Measurements from ENCODE around the gene ROBO1. TPM values are rescaled to one million over a fixed set of nuclear protein-coding genes. Genes with fewer than 3 reads are reported as not detected.

ROBO1 gene
- total RNA-seq, 2 donors from 2014 or later: 7.6 to 19.7 TPM

- TF ChIP-seq CTCF (IDR thresholded peaks at IDR 0.05): no peak
- H3K4me3 ChIP-seq: no peak overlapping the region
- H3K36me3 ChIP-seq: no peaks in the 10 kb centered on the region
- H3K27me3 ChIP-seq: no peaks in the 10 kb centered on the region
- DNase-seq (ENCODE audit: low spot score): no peak
- no peak overlapping the region for H3K27ac ChIP-seq
- H3K4me1 ChIP-seq: no peaks in the 10 kb centered on the region
- no peaks in the 10 kb centered on the region for H3K9me3 ChIP-seq
Measured at GRCh38 chr3:78809966-78810365, 957.8 kb downstream of the ROBO1 start.

- H3K36me3 ChIP-seq: no peaks in the 10 kb centered on the region
- no peak overlapping the region for H3K4me3 ChIP-seq
- TF ChIP-seq CTCF (IDR thresholded peaks at IDR 0.05): no peak
- no peak for DNase-seq (ENCODE audit: low spot score)
- H3K4me1 ChIP-seq: no peaks in the 10 kb centered on the region
- peak overlapping the region in 1 of 2 donors; percentile 31 for H3K27ac ChIP-seq
- no peaks in the 10 kb centered on the region for H3K27me3 ChIP-seq
- no peaks in the 10 kb centered on the region for H3K9me3 ChIP-seq
Measured at GRCh38 chr3:78804251-78805037, 963.4 kb downstream of the ROBO1 start.

DNA sequence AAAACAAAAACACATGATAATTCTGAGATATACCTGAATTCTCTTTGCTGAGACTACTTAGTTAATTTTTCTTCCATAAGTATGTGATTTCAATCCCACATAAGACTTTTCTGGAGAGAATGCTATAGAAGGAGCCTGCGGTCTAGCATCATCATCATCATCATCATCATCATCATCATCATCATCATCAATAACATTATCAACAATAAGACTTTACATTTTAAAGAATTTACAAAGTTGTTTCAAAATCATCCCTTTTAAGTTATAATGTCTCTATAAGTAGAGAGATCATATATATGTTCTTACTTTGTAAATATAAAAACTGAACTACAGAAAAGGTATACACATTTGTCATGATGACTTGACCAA is 965.3 kb downstream of the ROBO1 start:
- no peak for TF ChIP-seq CTCF (IDR thresholded peaks at IDR 0.05)
- Histone ChIP-seq H3K9me3 (no peaks in the 10 kb centered on the region), H3K27ac (no peak overlapping the region), H3K36me3 (no peaks in the 10 kb centered on the region), H3K27me3 (no peaks in the 10 kb centered on the region), H3K4me1 (no peaks in the 10 kb centered on the region), H3K4me3 (no peak overlapping the region)
- DNase-seq (ENCODE audit: low spot score): no peak

- no peak for TF ChIP-seq CTCF (IDR thresholded peaks at IDR 0.05)
- Histone ChIP-seq H3K27me3 (no peaks in the 10 kb centered on the region), H3K27ac (no peak overlapping the region), H3K4me3 (no peak overlapping the region), H3K9me3 (no peaks in the 10 kb centered on the region), H3K36me3 (no peaks in the 10 kb centered on the region), H3K4me1 (no peaks in the 10 kb centered on the region)
- DNase-seq (ENCODE audit: low spot score): no peak
Measured at GRCh38 chr3:78801926-78802561, 965.8 kb downstream of the ROBO1 start.

DNA sequence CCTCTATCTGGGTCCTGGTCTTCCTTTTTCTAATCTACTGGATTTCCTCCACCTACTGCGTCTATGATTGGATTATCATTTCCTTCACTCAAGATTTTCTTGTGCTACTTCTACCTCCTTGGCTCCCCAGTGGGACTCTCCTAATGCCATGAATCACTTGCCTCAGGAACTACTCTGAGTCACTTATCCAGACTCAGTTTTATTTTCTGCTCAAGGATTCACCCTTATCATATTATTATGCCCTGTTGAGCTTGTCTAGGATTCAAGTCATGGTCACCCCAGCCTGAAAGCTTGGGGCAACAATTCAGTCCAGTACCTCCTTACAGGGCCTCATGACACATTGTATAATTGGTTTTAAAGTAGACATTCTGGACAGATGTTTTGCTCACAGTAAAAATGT is 968.1 kb downstream of the ROBO1 start:
- no peak for TF ChIP-seq CTCF (IDR thresholded peaks at IDR 0.05)
- Histone ChIP-seq H3K36me3 (no peaks in the 10 kb centered on the region), H3K27me3 (no peaks in the 10 kb centered on the region), H3K27ac (no peak overlapping the region), H3K4me3 (no peak overlapping the region), H3K9me3 (no peaks in the 10 kb centered on the region), H3K4me1 (no peaks in the 10 kb centered on the region)
- no peak for DNase-seq (ENCODE audit: low spot score)

Data from right atrium auricular region (tissue), 2 donors.